ENCODE data around the gene TBXT.

DNA sequence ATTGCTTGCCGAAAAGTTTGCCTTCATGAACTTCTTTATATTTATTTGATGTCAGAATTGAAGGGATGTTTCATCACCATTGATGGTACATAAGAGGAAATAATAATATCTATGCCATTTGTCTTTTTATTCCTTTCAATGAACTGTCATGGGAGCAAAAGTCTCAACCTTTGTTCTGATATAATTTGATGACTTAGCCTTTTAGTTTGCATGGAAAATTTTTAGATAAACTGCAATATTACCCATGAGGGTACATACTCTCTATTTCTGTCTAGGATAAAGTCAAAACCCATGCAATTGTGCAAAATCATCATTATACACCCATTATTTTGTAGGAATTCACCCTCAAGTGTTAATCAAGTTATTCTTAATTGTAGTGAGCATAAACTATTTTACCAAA, 15.9 kb downstream of the TBXT start:
- TF ChIP-seq PRMT5 (CRISPR knock-in tag; IDR thresholded peaks at IDR 0.05) (no peak), DNMT1 (IDR thresholded peaks at IDR 0.05) (no peak), ZNF699 (CRISPR knock-in tag; IDR thresholded peaks at IDR 0.05; ENCODE audit: insufficient replicate concordance) (no peak), TAF1 (IDR thresholded peaks at IDR 0.05; ENCODE audit: control insufficient read depth, extremely low read depth, insufficient read depth, low read length, severe bottlenecking) (no peak), KAT8 (IDR thresholded peaks at IDR 0.05; ENCODE audit: low read depth) (no peak), RCOR1 (IDR thresholded peaks at IDR 0.05; ENCODE audit: borderline replicate concordance in 1 of 2, low read depth in 2 of 2, low read length in 2 of 2) (no peak), POLR2AphosphoS5 (IDR thresholded peaks at IDR 0.05; ENCODE audit: control insufficient read depth, insufficient read depth, low read depth, low read length) (no peak), ZNF274 (IDR thresholded peaks at IDR 0.05; ENCODE audit: borderline replicate concordance, low read depth, low read length) (no peak), IRF2 (CRISPR knock-in tag; IDR thresholded peaks at IDR 0.05) (no peak), ZC3H11A (IDR thresholded peaks at IDR 0.05; ENCODE audit: low read depth, low read length) (no peak), IFI16 (CRISPR knock-in tag; IDR thresholded peaks at IDR 0.05) (no peak)
- TF ChIP-seq, protein P1, sequence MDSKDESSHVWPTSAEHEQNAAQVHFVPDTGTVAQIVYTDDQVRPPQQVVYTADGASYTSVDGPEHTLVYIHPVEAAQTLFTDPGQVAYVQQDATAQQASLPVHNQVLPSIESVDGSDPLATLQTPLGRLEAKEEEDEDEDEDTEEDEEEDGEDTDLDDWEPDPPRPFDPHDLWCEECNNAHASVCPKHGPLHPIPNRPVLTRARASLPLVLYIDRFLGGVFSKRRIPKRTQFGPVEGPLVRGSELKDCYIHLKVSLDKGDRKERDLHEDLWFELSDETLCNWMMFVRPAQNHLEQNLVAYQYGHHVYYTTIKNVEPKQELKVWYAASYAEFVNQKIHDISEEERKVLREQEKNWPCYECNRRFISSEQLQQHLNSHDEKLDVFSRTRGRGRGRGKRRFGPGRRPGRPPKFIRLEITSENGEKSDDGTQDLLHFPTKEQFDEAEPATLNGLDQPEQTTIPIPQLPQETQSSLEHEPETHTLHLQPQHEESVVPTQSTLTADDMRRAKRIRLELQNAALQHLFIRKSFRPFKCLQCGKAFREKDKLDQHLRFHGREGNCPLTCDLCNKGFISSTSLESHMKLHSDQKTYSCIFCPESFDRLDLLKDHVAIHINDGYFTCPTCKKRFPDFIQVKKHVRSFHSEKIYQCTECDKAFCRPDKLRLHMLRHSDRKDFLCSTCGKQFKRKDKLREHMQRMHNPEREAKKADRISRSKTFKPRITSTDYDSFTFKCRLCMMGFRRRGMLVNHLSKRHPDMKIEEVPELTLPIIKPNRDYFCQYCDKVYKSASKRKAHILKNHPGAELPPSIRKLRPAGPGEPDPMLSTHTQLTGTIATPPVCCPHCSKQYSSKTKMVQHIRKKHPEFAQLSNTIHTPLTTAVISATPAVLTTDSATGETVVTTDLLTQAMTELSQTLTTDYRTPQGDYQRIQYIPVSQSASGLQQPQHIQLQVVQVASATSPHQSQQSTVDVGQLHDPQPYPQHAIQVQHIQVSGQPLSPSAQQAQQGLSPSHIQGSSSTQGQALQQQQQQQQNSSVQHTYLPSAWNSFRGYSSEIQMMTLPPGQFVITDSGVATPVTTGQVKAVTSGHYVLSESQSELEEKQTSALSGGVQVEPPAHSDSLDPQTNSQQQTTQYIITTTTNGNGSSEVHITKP (IDR thresholded peaks at IDR 0.05; ENCODE audit: partially characterized antibody), result no peak
- TF ChIP-seq, protein P2, sequence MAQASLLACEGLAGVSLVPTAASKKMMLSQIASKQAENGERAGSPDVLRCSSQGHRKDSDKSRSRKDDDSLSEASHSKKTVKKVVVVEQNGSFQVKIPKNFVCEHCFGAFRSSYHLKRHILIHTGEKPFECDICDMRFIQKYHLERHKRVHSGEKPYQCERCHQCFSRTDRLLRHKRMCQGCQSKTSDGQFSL (CRISPR knock-in tag; IDR thresholded peaks at IDR 0.05), result no peak
- TF ChIP-seq, protein P2 (tag; IDR thresholded peaks at IDR 0.05), result no peak

Measured in K562 (cell line).